HCT116 (cell line): ENCODE measurements around the gene BBS7. TPM values are rescaled to one million over a fixed set of nuclear protein-coding genes. Genes with fewer than 3 reads are reported as not detected.

Experiments used
- ATAC-seq: fragments of 200-7000 bp; cut with Tn5 transposase; 2 replicates; pipeline ENCODE4 v1.9.1; 2020; ENCODE audit warnings: mild to moderate bottlenecking, moderate library complexity
- BruUV-seq: library from RNA; stranded (reverse); fragments of 400-500 nt; replicated peaks from 2 replicates; lab custom pipeline; 2021; lab: Mats Ljungman, UMichigan
- CTCF ChIA-PET: fragments of 300-600 bp; sonication (Branson Sonifier 250); formaldehyde crosslinking; loops from one replicate; lab custom pipeline; 2021; ENCODE audit warnings: antibody characterized with exemption; lab: Charles Lee
- POLR2A ChIA-PET: fragments of 300-600, 350-600 bp; sonication (Branson Sonifier 250); formaldehyde crosslinking; loops from one replicate; lab custom pipeline; 2021; ENCODE audit warnings: antibody characterized with exemption; lab: Charles Lee
- RAD21 ChIA-PET, 2 experiments: fragments of 300-600 bp; sonication (Branson Sonifier 250); formaldehyde crosslinking; loops; one replicate each; lab custom pipeline; 2023; ENCODE audit warnings: low total read pairs in 2 of 2; ENCODE audit not compliant: uncharacterized antibody in 2 of 2, unreplicated experiment in 2 of 2, low non-redundant PET in 1 of 2; lab: Charles Lee
- DNase-seq: peaks from one replicate; pipeline ENCODE4 v3.0.0-alpha.2; 2010; ENCODE audit warnings: low read depth, low spot score
- H2AFZ ChIP-seq: fragments of 200-600 bp; shearing (Covaris generic), sonication (generic); 2 replicates; pipeline ENCODE4 v1.6.1; 2017; ENCODE audit warnings: low read depth, mixed run types, mixed read lengths, antibody characterized with exemption, low read length; ENCODE audit not compliant: poor library complexity, severe bottlenecking
- H3K27ac ChIP-seq: 2 replicates; pipeline ENCODE4 v1.5.1; 2012; ENCODE audit warnings: low read depth, low read length
- H3K27me3 ChIP-seq: fragments of 200-600 bp; sonication (generic); 2 replicates; pipeline ENCODE4 v1.6.1; 2016; ENCODE audit warnings: mixed run types, low read length, mixed read lengths; ENCODE audit not compliant: insufficient read depth
- H3K36me3 ChIP-seq, 2 experiments: fragments of 200-500 bp in 1 of 2; fragments of 200-600 bp in 1 of 2; sonication (Bioruptor generic) in 1 of 2; sonication (generic) in 1 of 2; 2 replicates each; pipeline versions ENCODE4 v1.5.1 to v1.6.1; 2014 to 2016; ENCODE audit warnings: low read length in 2 of 2, inconsistent platforms in 1 of 2, mixed read lengths in 1 of 2, mixed run types in 1 of 2; ENCODE audit not compliant: insufficient read depth in 2 of 2, control insufficient read depth in 1 of 2
- H3K4me1 ChIP-seq, 2 experiments: fragments of 200-600 bp in 1 of 2; sonication (generic) in 1 of 2; 2 replicates each; pipeline versions ENCODE4 v1.5.1 to v1.6.1; 2012 to 2017; ENCODE audit warnings: low read length in 2 of 2, inconsistent platforms in 1 of 2, mild to moderate bottlenecking in 1 of 2, mixed read lengths in 1 of 2, mixed run types in 1 of 2, moderate library complexity in 1 of 2; ENCODE audit not compliant: insufficient read depth in 2 of 2, control insufficient read depth in 1 of 2
- H3K4me2 ChIP-seq: fragments of 200-600 bp; sonication (generic); 2 replicates; pipeline ENCODE4 v1.6.1; 2017; ENCODE audit warnings: mixed run types, low read length, mixed read lengths
- H3K4me3 ChIP-seq, 2 experiments: fragments of 200-600 bp in 1 of 2; sonication (generic) in 1 of 2; replicated peaks in 1 of 2; 2 replicates each; pipeline ENCODE4 v1.5.1; 2011 to 2016; ENCODE audit warnings: low read length in 2 of 2, control low read depth in 1 of 2, low read depth in 1 of 2, mild to moderate bottlenecking in 1 of 2, mixed read lengths in 1 of 2, mixed run types in 1 of 2
- H3K79me2 ChIP-seq: fragments of 200-600 bp; sonication (generic); 2 replicates; pipeline ENCODE4 v1.6.1; 2017; ENCODE audit warnings: mild to moderate bottlenecking, mixed run types, low read length, moderate library complexity, mixed read lengths; ENCODE audit not compliant: insufficient read depth
- H3K9ac ChIP-seq: fragments of 200-600 bp; sonication (generic); 2 replicates; pipeline ENCODE4 v1.6.1; 2016; ENCODE audit warnings: low read length, mixed read lengths
- H3K9me2 ChIP-seq: fragments of 200-600 bp; sonication (generic), shearing (Covaris generic); 2 replicates; pipeline ENCODE4 v1.6.1; 2017; ENCODE audit warnings: mixed run types, mild to moderate bottlenecking, moderate library complexity; ENCODE audit not compliant: insufficient read depth
- H3K9me3 ChIP-seq, 2 experiments: fragments of 200-500 bp in 1 of 2; fragments of 200-600 bp in 1 of 2; sonication (Bioruptor generic) in 1 of 2; sonication (generic) in 1 of 2; 2 replicates each; pipeline ENCODE4 v1.6.1; 2014 to 2017; ENCODE audit warnings: low read length in 2 of 2, mixed read lengths in 2 of 2, inconsistent platforms in 1 of 2, low read depth in 1 of 2, mild to moderate bottlenecking in 1 of 2, mixed run types in 1 of 2, moderate library complexity in 1 of 2; ENCODE audit not compliant: control insufficient read depth in 1 of 2, insufficient read depth in 1 of 2
- H4K20me1 ChIP-seq: fragments of 200-600 bp; sonication (generic), shearing (Covaris generic); 2 replicates; pipeline ENCODE4 v1.6.1; 2017; ENCODE audit warnings: mixed run types, mild to moderate bottlenecking, moderate library complexity; ENCODE audit not compliant: insufficient read depth
- CBX3 ChIP-seq: IDR thresholded peaks from 2 replicates; pipeline ENCODE4 v1.6.1; 2012; ENCODE audit warnings: low read depth
- CTCF ChIP-seq, 3 experiments: fragments of 200-600 bp in 1 of 3; sonication (generic) in 1 of 3; IDR thresholded peaks in 2 of 3; conservative IDR thresholded peaks in 1 of 3; 2 replicates each; pipeline ENCODE4 v1.5.1; 2012 to 2017; ENCODE audit warnings: low read depth in 2 of 3, low read length in 2 of 3, antibody characterized with exemption in 1 of 3, borderline replicate concordance in 1 of 3, control low read depth in 1 of 3, mild to moderate bottlenecking in 1 of 3, mixed read lengths in 1 of 3, mixed run types in 1 of 3, moderate library complexity in 1 of 3; ENCODE audit not compliant: insufficient read depth in 1 of 3
- EZH2 ChIP-seq: fragments of 200-600 bp; sonication (generic); IDR thresholded peaks from 2 replicates; pipeline ENCODE4 v1.6.1; 2017; ENCODE audit warnings: antibody characterized with exemption, mixed run types
- EZH2phosphoT487 ChIP-seq: fragments of 200-600 bp; IDR thresholded peaks from 2 replicates; pipeline ENCODE4 v1.6.1; 2018; ENCODE audit warnings: antibody characterized with exemption, borderline replicate concordance
- FOSL1 ChIP-seq: IDR thresholded peaks from 2 replicates; pipeline ENCODE4 v1.6.1; 2012; ENCODE audit warnings: low read depth
- JUND ChIP-seq: IDR thresholded peaks from 2 replicates; pipeline ENCODE4 v1.6.1; 2012
- MAX ChIP-seq: IDR thresholded peaks from 2 replicates; pipeline ENCODE4 v1.6.1; 2012
- POLR2A ChIP-seq: IDR thresholded peaks from 2 replicates; pipeline ENCODE4 v1.7.0; 2011; ENCODE audit warnings: borderline replicate concordance; ENCODE audit not compliant: insufficient read depth, insufficient read length; ENCODE audit errors: extremely low read depth
- POLR2AphosphoS5 ChIP-seq: IDR thresholded peaks from 2 replicates; pipeline ENCODE4 v1.6.1; 2011; ENCODE audit warnings: mild to moderate bottlenecking, low read depth, low read length, moderate library complexity
- RAD21 ChIP-seq: IDR thresholded peaks from 2 replicates; pipeline ENCODE4 v1.6.1; 2012; ENCODE audit warnings: low read depth, mild to moderate bottlenecking
- SIN3A ChIP-seq: IDR thresholded peaks from 2 replicates; pipeline ENCODE4 v1.6.1; 2012; ENCODE audit warnings: low read depth
- SRF ChIP-seq: IDR thresholded peaks from 2 replicates; pipeline ENCODE4 v1.6.1; 2012; ENCODE audit warnings: low read depth
- TCF7L2 ChIP-seq: IDR thresholded peaks from 2 replicates; pipeline ENCODE4 v1.7.0; 2011; ENCODE audit warnings: borderline replicate concordance, inconsistent platforms; ENCODE audit not compliant: insufficient read depth, insufficient read length; ENCODE audit errors: extremely low read depth
- YY1 ChIP-seq: IDR thresholded peaks from 2 replicates; pipeline ENCODE4 v1.6.1; 2011; ENCODE audit warnings: low read length, low read depth, moderate library complexity, mild to moderate bottlenecking; ENCODE audit not compliant: insufficient replicate concordance; ENCODE audit errors: extremely low read depth
- intact Hi-C: fragments of 100-400 bp; cut with micrococcal nuclease; formaldehyde crosslinking; loops from 2 replicates; pipeline ENCODE4 v1.10.0; 2022
- total RNA-seq: library from RNA; stranded (reverse); gene quantifications from one replicate; pipeline ENCODE4 v1.2.1, GENCODE V29; 2021; ENCODE audit not compliant: unreplicated experiment

BBS7 gene
- total RNA-seq, 1 experiment from 2014 or later, result 22.9 TPM

GRCh38 chr4:121860121-121860520 is 10.2 kb downstream of the BBS7 start:
- Histone ChIP-seq H3K27ac (no peak overlapping the region), H3K9me3 (no peaks in the 10 kb centered on the region), H2AFZ (no peak overlapping the region), H3K79me2 (peaks cover 3% of the 10 kb centered on the region; the same call in 1 of the 2 replicates), H3K36me3 (peaks cover 3 to 14% of the 10 kb centered on the region in 2 experiments), H3K27me3 (no peaks in the 10 kb centered on the region), H3K4me3 (no peak overlapping the region), H3K4me2 (no peak overlapping the region), H4K20me1 (no peaks in the 10 kb centered on the region), H3K4me1 (no peaks in the 10 kb centered on the region), H3K9ac (no peak overlapping the region), H3K9me2 (no peaks in the 10 kb centered on the region)
- ChIA-PET CTCF (no interaction called here), POLR2A (no interaction called here), RAD21 (no interaction called here)
- intact Hi-C loops, result no loop called here
- no TSS peak for BruUV-seq
- TF ChIP-seq TCF7L2, result no peak
- TF ChIP-seq EZH2phosphoT487, result no peak
- no peak for TF ChIP-seq RAD21
- no peak for TF ChIP-seq POLR2A
- no peak for TF ChIP-seq CBX3
- TF ChIP-seq YY1, result no peak
- no peak for TF ChIP-seq SIN3A
- TF ChIP-seq CTCF (IDR thresholded peaks at IDR 0.05 in 2 of 3, conservative IDR thresholded peaks at IDR 0.05 in 1 of 3; ENCODE audit: borderline replicate concordance in 1 of 3, insufficient read depth in 1 of 3, low read depth in 2 of 3, low read length in 2 of 3), result no peak
- TF ChIP-seq EZH2, result no peak
- no peak for TF ChIP-seq MAX
- TF ChIP-seq JUND, result no peak
- no peak for TF ChIP-seq SRF
- no peak for TF ChIP-seq POLR2AphosphoS5
- TF ChIP-seq FOSL1, result no peak
- DNase-seq (no peak), ATAC-seq (no peak)
